ENCODE data around the gene MAST1.

Gene MAST1

DNA sequence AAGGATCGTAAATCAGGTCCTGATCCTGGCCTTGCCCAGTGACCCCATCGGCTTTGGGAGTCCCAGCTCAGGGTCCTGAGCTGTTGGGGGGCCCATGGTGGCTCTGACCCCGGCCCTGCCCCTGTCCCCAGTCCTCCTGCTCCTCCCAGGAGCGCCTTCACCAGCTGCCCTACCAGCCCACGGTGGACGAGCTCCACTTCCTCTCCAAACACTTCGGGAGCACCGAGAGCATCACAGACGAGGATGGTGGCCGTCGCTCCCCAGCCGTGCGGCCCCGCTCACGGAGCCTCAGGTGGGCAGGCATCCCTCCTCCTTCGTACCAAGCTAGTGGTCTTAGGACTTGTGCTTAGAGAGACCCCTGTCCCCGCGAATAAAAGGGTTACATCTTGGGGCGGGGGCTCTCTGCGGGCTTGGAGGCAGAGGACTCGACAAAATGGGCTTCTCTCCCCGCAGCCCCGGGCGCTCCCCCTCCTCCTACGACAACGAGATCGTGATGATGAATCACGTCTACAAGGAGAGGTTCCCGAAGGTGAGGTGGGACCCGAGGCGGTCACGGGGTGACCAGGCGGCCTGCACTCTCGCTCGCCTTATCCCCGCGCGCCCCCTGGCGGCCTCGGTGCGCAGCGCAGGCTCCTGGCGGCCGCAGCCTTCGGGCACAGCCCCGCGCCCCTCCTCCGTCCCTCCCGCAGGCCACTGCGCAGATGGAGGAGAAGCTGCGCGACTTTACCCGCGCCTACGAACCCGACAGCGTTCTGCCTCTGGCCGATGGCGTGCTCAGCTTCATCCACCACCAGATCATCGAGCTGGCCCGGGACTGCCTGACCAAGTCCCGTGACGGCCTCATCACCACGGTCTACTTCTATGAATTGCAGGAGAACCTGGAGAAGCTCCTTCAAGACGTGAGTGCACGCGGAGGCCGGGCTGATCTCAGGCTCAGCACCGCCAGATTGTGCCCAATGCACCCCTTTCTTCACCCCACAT is 9.1 kb downstream of the MAST1 start:
- CTCF ChIA-PET = interaction anchor here (0.6 to 2.9 kb wide), 37 partner anchors 10 to 273 kb away, joined by 3 to 25 read pairs (median 4); partner anchors contain the start of genes BEST2, GCDH, RNASEH2A and SYCE2
- TF ChIP-seq CTCF (conservative IDR thresholded peaks at IDR 0.05; ENCODE audit: low read depth) = peak; percentile 98
- DNase-seq (ENCODE audit: low spot score) = peak; percentile 85
- no peak overlapping the region; the same call in 1 of the 2 replicates for H3K27ac ChIP-seq
- POLR2A ChIA-PET (ENCODE audit: low non-redundant PET) = interaction anchor here (0.7 kb wide), 1 partner anchor 11 kb away, joined by 3 read pairs; no protein-coding TSS in a partner anchor

- DNase-seq (ENCODE audit: low spot score) = no peak
- POLR2A ChIA-PET (ENCODE audit: low non-redundant PET) = no interaction called here
- no peak for TF ChIP-seq CTCF (conservative IDR thresholded peaks at IDR 0.05; ENCODE audit: low read depth)
- CTCF ChIA-PET = no interaction called here
- H3K27ac ChIP-seq = no peak overlapping the region
These were observed 18.3 kb downstream of the MAST1 start for GRCh38 chr19:12856653-12857052.

DNA sequence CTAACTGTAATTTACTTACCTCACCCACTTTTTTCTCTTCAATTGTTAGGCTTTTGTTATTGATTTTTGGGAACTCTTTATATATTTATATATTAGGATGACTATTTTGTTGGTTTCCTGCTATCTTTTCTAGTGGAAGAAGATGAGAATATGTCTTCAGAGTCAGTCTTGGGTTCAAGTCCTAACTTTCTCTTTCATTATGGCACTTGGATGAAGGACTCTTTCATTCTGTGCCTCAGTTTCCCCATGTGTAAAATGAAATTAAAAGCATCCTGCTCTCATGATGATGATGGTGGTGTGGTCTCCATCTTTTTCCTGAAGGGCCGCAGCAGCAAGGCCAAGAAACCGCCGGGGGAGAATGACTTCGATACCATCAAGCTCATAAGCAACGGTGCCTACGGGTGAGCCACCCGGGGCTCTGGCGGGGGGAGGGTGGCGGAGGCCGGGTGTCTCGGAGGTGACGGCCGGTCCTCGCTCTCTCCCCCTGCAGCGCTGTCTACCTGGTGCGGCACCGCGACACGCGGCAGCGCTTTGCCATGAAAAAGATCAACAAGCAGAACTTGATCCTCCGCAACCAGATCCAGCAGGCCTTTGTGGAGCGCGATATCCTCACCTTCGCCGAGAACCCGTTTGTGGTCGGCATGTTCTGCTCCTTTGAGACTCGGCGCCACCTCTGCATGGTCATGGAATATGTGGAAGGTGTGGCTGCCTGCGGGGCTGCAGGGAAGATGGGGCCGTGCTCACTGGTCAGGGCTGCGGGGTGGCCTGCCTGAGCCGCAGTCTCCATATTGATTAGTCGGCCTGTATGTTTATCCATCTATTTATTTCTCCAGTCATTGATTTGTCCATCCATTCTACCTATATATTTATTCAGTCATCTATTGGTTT is 20.0 kb downstream of the MAST1 start:
- DNase-seq (ENCODE audit: low spot score) = no peak
- CTCF ChIA-PET = interaction anchor here (0.8 kb wide), 1 partner anchor 11 kb away, joined by 3 read pairs; no protein-coding TSS in a partner anchor
- H3K27ac ChIP-seq = no peak overlapping the region
- POLR2A ChIA-PET (ENCODE audit: low non-redundant PET) = interaction anchor here (0.6 kb wide), 1 partner anchor 10 kb away, joined by 3 read pairs; no protein-coding TSS in a partner anchor
- no peak for TF ChIP-seq CTCF (conservative IDR thresholded peaks at IDR 0.05; ENCODE audit: low read depth)

- H3K27ac ChIP-seq = no peak overlapping the region
- no peak for TF ChIP-seq CTCF (conservative IDR thresholded peaks at IDR 0.05; ENCODE audit: low read depth)
- CTCF ChIA-PET = interaction anchor here (0.8 kb wide), 1 partner anchor 12 kb away, joined by 3 read pairs; no protein-coding TSS in a partner anchor
- POLR2A ChIA-PET (ENCODE audit: low non-redundant PET) = no interaction called here
- DNase-seq (ENCODE audit: low spot score) = no peak
These were observed 21.2 kb downstream of the MAST1 start for GRCh38 chr19:12859546-12859945.

- no peak for TF ChIP-seq CTCF (conservative IDR thresholded peaks at IDR 0.05; ENCODE audit: low read depth)
- CTCF ChIA-PET = interaction anchor here (0.6 to 1.5 kb wide), 2 partner anchors 16 to 21 kb away, joined by 4 to 6 read pairs; no protein-coding TSS in a partner anchor
- DNase-seq (ENCODE audit: low spot score) = no peak
- POLR2A ChIA-PET (ENCODE audit: low non-redundant PET) = no interaction called here
- H3K27ac ChIP-seq = no peak overlapping the region
These were observed 25.8 kb downstream of the MAST1 start for GRCh38 chr19:12864143-12864542.
